Muscle of leg (tissue), 11 donors: Measurements from ENCODE around the gene FBLN2. TPM values are rescaled to one million over a fixed set of nuclear protein-coding genes. Genes with fewer than 3 reads are reported as not detected.

Source experiments
- DNase-seq: peaks from one replicate; pipeline ENCODE4 v3.0.0; 2013
- H3K27ac ChIP-seq: one replicate; pipeline ENCODE4 v1.5.1; 2013; ENCODE audit warnings: mild to moderate bottlenecking, low read length, control low read depth
- H3K27me3 ChIP-seq: one replicate; pipeline ENCODE4 v1.6.1; 2013; ENCODE audit warnings: low read length; ENCODE audit not compliant: control insufficient read depth, insufficient read depth
- H3K36me3 ChIP-seq: one replicate; pipeline ENCODE4 v1.6.1; 2013; ENCODE audit warnings: low read length; ENCODE audit not compliant: control insufficient read depth, insufficient read depth
- H3K4me1 ChIP-seq: one replicate; pipeline ENCODE4 v1.6.1; 2013; ENCODE audit warnings: low read length; ENCODE audit not compliant: control insufficient read depth, insufficient read depth
- H3K4me3 ChIP-seq: one replicate; pipeline ENCODE4 v1.5.1; 2013; ENCODE audit warnings: low read length, control low read depth
- H3K9me3 ChIP-seq: replicated peaks from 2 replicates; pipeline ENCODE4 v1.6.1; 2013; ENCODE audit warnings: low read depth, low read length; ENCODE audit not compliant: control insufficient read depth
- WGBS: methylation state at CpG from one replicate; pipeline ENCODE4 v1.1.5; 2013; ENCODE audit warnings: missing lambda C conversion rate; ENCODE audit not compliant: insufficient coverage; 5-methylcytosine and 5-hydroxymethylcytosine counted together
- polyA plus RNA-seq, 8 donors: library from polyadenylated mRNA; unstranded; fragments of 120-200 nt; gene quantifications; one replicate each; pipeline versions ENCODE4 v1.2.1 to v1.2.3, GENCODE V29; 2013; ENCODE audit warnings: inconsistent platforms in 1 of 8, low replicate concordance in 1 of 8; ENCODE audit not compliant: insufficient read length in 8 of 8, insufficient read depth in 1 of 8
- total RNA-seq: library from RNA; stranded (reverse); fragments of 120-200 nt; gene quantifications from one replicate; pipeline ENCODE4 v1.2.4, GENCODE V29; 2013

The FBLN2 gene
- total and polyA plus RNA-seq, 9 donors = 24.4 to 78.6 (median 61.1) TPM

- Histone ChIP-seq H3K4me3 (no peak overlapping the region), H3K9me3 (no peaks in the 10 kb centered on the region), H3K27me3 (peaks cover 2% of the 10 kb centered on the region), H3K4me1 (peaks cover 20% of the 10 kb centered on the region), H3K36me3 (no peaks in the 10 kb centered on the region), H3K27ac (no peak overlapping the region)
- WGBS = 60% methylated on average over 4 of the region's 12 CpGs
- no peak for DNase-seq
Measured at GRCh38 chr3:13530241-13531009, 18.5 kb upstream of the FBLN2 start.

GRCh38 chr3:13532085-13532484, 16.8 kb upstream of the FBLN2 start:
- H3K36me3 ChIP-seq = no peaks in the 10 kb centered on the region
- H3K27ac ChIP-seq = no peak overlapping the region
- WGBS = 80% methylated on average over 2 of the region's 9 CpGs
- DNase-seq = no peak
- peaks cover 3% of the 10 kb centered on the region for H3K27me3 ChIP-seq
- no peak overlapping the region for H3K4me3 ChIP-seq
- H3K4me1 ChIP-seq = peaks cover 25% of the 10 kb centered on the region
- peaks cover 2% of the 10 kb centered on the region for H3K9me3 ChIP-seq

- Histone ChIP-seq H3K27me3 (peaks cover 3% of the 10 kb centered on the region), H3K9me3 (peaks cover 2% of the 10 kb centered on the region), H3K27ac (no peak overlapping the region), H3K36me3 (no peaks in the 10 kb centered on the region), H3K4me3 (no peak overlapping the region), H3K4me1 (peaks cover 25% of the 10 kb centered on the region)
- DNase-seq = no peak
- 74% methylated on average over 3 of the region's 5 CpGs for WGBS
Measured at GRCh38 chr3:13532631-13533030, 16.3 kb upstream of the FBLN2 start.

- no peak overlapping the region for H3K27ac ChIP-seq
Measured at GRCh38 chr3:13533885-13534301, 15.0 kb upstream of the FBLN2 start.

GRCh38 chr3:13535526-13535875, 13.4 kb upstream of the FBLN2 start:
- no peak for DNase-seq
- no peak overlapping the region for H3K27ac ChIP-seq
- peaks cover 3% of the 10 kb centered on the region for H3K27me3 ChIP-seq
- 68% methylated on average over 6 of the region's 10 CpGs for WGBS
- H3K9me3 ChIP-seq = peaks cover 2% of the 10 kb centered on the region
- no peak overlapping the region for H3K4me3 ChIP-seq
- no peaks in the 10 kb centered on the region for H3K36me3 ChIP-seq
- peaks cover 22% of the 10 kb centered on the region for H3K4me1 ChIP-seq

More at GRCh38 chr3:13533885-13534301, 15.0 kb upstream of the FBLN2 start:
- 79% methylated on average over 8 of the region's 8 CpGs for WGBS
- Histone ChIP-seq H3K27me3 (peaks cover 3% of the 10 kb centered on the region), H3K9me3 (peaks cover 2% of the 10 kb centered on the region), H3K4me3 (no peak overlapping the region), H3K4me1 (peaks cover 19% of the 10 kb centered on the region), H3K36me3 (no peaks in the 10 kb centered on the region)
- no peak for DNase-seq

- 41% methylated on average over 4 of the region's 9 CpGs for WGBS
- Histone ChIP-seq H3K27ac (no peak overlapping the region), H3K36me3 (no peaks in the 10 kb centered on the region), H3K4me1 (peaks cover 22% of the 10 kb centered on the region), H3K9me3 (peaks cover 2% of the 10 kb centered on the region), H3K27me3 (peaks cover 3% of the 10 kb centered on the region), H3K4me3 (no peak overlapping the region)
- DNase-seq = peak; percentile 55
Measured at GRCh38 chr3:13535905-13536304, 13.0 kb upstream of the FBLN2 start.

GRCh38 chr3:13536432-13536831, 12.5 kb upstream of the FBLN2 start:
- WGBS = 74% methylated on average over 3 of the region's 3 CpGs
- no peaks in the 10 kb centered on the region for H3K36me3 ChIP-seq
- peaks cover 22% of the 10 kb centered on the region for H3K4me1 ChIP-seq
- DNase-seq = no peak
- peaks cover 2% of the 10 kb centered on the region for H3K9me3 ChIP-seq
- peaks cover 3% of the 10 kb centered on the region for H3K27me3 ChIP-seq
- H3K27ac ChIP-seq = no peak overlapping the region
- H3K4me3 ChIP-seq = no peak overlapping the region

GRCh38 chr3:13536832-13537231, 12.1 kb upstream of the FBLN2 start:
- DNase-seq = no peak
- H3K4me1 ChIP-seq = peaks cover 22% of the 10 kb centered on the region
- no peaks in the 10 kb centered on the region for H3K36me3 ChIP-seq
- H3K9me3 ChIP-seq = peaks cover 2% of the 10 kb centered on the region
- 12% methylated on average over 8 of the region's 8 CpGs for WGBS
- no peak overlapping the region for H3K27ac ChIP-seq
- no peak overlapping the region for H3K4me3 ChIP-seq
- H3K27me3 ChIP-seq = peaks cover 3% of the 10 kb centered on the region

GRCh38 chr3:13537244-13537908, 11.5 kb upstream of the FBLN2 start:
- Histone ChIP-seq H3K4me1 (peaks cover 22% of the 10 kb centered on the region), H3K27me3 (peaks cover 3% of the 10 kb centered on the region), H3K4me3 (no peak overlapping the region), H3K9me3 (peaks cover 2% of the 10 kb centered on the region), H3K36me3 (no peaks in the 10 kb centered on the region), H3K27ac (no peak overlapping the region)
- 80% methylated on average over 2 of the region's 6 CpGs for WGBS
- DNase-seq = no peak

- H3K36me3 ChIP-seq = no peaks in the 10 kb centered on the region
- DNase-seq = no peak
- WGBS = 75% methylated on average over 5 of the region's 6 CpGs
- H3K4me3 ChIP-seq = no peak overlapping the region
- H3K27ac ChIP-seq = no peak overlapping the region
- H3K4me1 ChIP-seq = peaks cover 22% of the 10 kb centered on the region
- H3K9me3 ChIP-seq = peaks cover 2% of the 10 kb centered on the region
- H3K27me3 ChIP-seq = peaks cover 3% of the 10 kb centered on the region
Measured at GRCh38 chr3:13537909-13538296, 11.0 kb upstream of the FBLN2 start.
